ENCODE results near the gene GLIS1. TPM values are rescaled to one million over a fixed set of nuclear protein-coding genes. Genes with fewer than 3 reads are reported as not detected.
A peak's percentile ranks its signal among the peaks of the same experiment; 100 is the strongest.

GLIS1 gene
- total and polyA plus RNA-seq, 2 of the 8 experiments (the other 6 are each of a cell fraction or from before 2014, with no cell fraction given) = 0.15 to 0.22 TPM

- 88% methylated on average over 22 of the region's 22 CpGs; no CpG with 5 or more reads in 1 of the 2 experiments for WGBS, 2 experiments (ENCODE audit: extremely low coverage in 1 of 2, insufficient coverage in 1 of 2, insufficient read length in 1 of 2, insufficient replicate concordance in 2 of 2, low coverage in 1 of 2, low lambda C conversion rate in 2 of 2, missing lambda C conversion rate in 1 of 2)
- no peak overlapping the region for H2BK5ac ChIP-seq (ENCODE audit: low read depth, low read length)
- H2BK20ac ChIP-seq (ENCODE audit: low read length) = no peak overlapping the region
- H3K14ac ChIP-seq (ENCODE audit: insufficient read length) = no peak overlapping the region
- H2AFZ ChIP-seq (ENCODE audit: low read length) = no peak overlapping the region
- no peak overlapping the region for H3K27ac ChIP-seq (ENCODE audit: low read depth, low read length)
- H3K79me2 ChIP-seq (ENCODE audit: control insufficient read depth in 1 of 2, insufficient read depth in 2 of 2, low read length in 2 of 2) = no peaks in the 10 kb centered on the region
- H3K23me2 ChIP-seq (ENCODE audit: low read depth, low read length) = no peaks in the 10 kb centered on the region
- H3K4me1 ChIP-seq (replicated peaks in 1 of 4; ENCODE audit: control insufficient read depth in 3 of 4, insufficient read depth in 4 of 4, low read length in 3 of 4) = no peaks in the 10 kb centered on the region
- no peaks in the 10 kb centered on the region for H3K36me3 ChIP-seq (ENCODE audit: control insufficient read depth in 2 of 4, insufficient read depth in 4 of 4, low read length in 3 of 4)
- H3K23ac ChIP-seq (ENCODE audit: insufficient read length) = no peak overlapping the region
- H4K91ac ChIP-seq (replicated peaks; ENCODE audit: insufficient read length, low read length) = no peak overlapping the region
- H2BK120ac ChIP-seq (replicated peaks; ENCODE audit: low read depth, low read length) = no peak overlapping the region
- ChIA-PET CTCF (ENCODE audit: partially characterized antibody) (interaction anchor here (0.7 to 1.6 kb wide), 12 partner anchors 12 to 185 kb away, joined by 3 to 7 read pairs (median 4); no protein-coding TSS in a partner anchor), POLR2A (ENCODE audit: partially characterized antibody) (interaction anchor here (1.4 kb wide), 1 partner anchor 14 kb away, joined by 4 read pairs; no protein-coding TSS in a partner anchor)
- H4K5ac ChIP-seq (ENCODE audit: insufficient read length, low read depth, low read length) = no peak overlapping the region
- no peak overlapping the region for H3K9ac ChIP-seq (replicated peaks in 1 of 4; ENCODE audit: extremely low read depth in 1 of 4, low read depth in 3 of 4, low read length in 3 of 4)
- TF ChIP-seq SIRT6 (IDR thresholded peaks at IDR 0.05; ENCODE audit: low read length) = no peak
- no peak for TF ChIP-seq FOSL1 (IDR thresholded peaks at IDR 0.05; ENCODE audit: insufficient read depth, low read depth, low read length)
- TF ChIP-seq GTF2F1 (IDR thresholded peaks at IDR 0.05; ENCODE audit: borderline replicate concordance, low read depth, low read length) = no peak
- no peak for TF ChIP-seq TEAD4 (IDR thresholded peaks at IDR 0.05; ENCODE audit: low read depth, low read length)
- H3K4ac ChIP-seq (replicated peaks; ENCODE audit: insufficient read length, low read depth, low read length) = no peak overlapping the region
- no peaks in the 10 kb centered on the region for H3K9me3 ChIP-seq (ENCODE audit: insufficient read depth in 2 of 2, low read depth in 1 of 2, low read length in 1 of 2)
- H3K18ac ChIP-seq (ENCODE audit: extremely low read depth, low read length) = no peak overlapping the region
- no peak overlapping the region for H2BK15ac ChIP-seq (ENCODE audit: low read length)
- no peak overlapping the region for H3K56ac ChIP-seq (replicated peaks; ENCODE audit: insufficient read length, low read depth, low read length)
- no peak overlapping the region for H2BK12ac ChIP-seq (ENCODE audit: low read depth, low read length)
- H3K27me3 ChIP-seq (replicated peaks in 1 of 4; ENCODE audit: control insufficient read depth in 3 of 4, extremely low read depth in 1 of 4, insufficient read depth in 3 of 4, low read length in 3 of 4) = no peaks in the 10 kb centered on the region
- no peaks in the 10 kb centered on the region for H4K20me1 ChIP-seq (replicated peaks in 1 of 2; ENCODE audit: control insufficient read depth in 1 of 2, insufficient read depth in 2 of 2, low read length in 2 of 2)
- no peak overlapping the region for H3K4me3 ChIP-seq (ENCODE audit: extremely low read depth in 1 of 4, insufficient read depth in 2 of 4, low read depth in 3 of 4, low read length in 4 of 4)
- FAIRE-seq (no peak), DNase-seq (ENCODE audit: low read depth in 1 of 2, low spot score in 2 of 2) (no peak)
- no peak overlapping the region for H3K4me2 ChIP-seq (ENCODE audit: insufficient read depth in 1 of 2, low read depth in 2 of 2, low read length in 2 of 2)
- H3K79me1 ChIP-seq (ENCODE audit: low read depth, low read length) = no peaks in the 10 kb centered on the region
- H2AK5ac ChIP-seq (ENCODE audit: low read depth, low read length) = no peak overlapping the region
- H4K8ac ChIP-seq (ENCODE audit: extremely low read depth, insufficient read depth, low read length) = peak overlapping the region; percentile 21; the same call in 1 of the 2 replicates
Measured at GRCh38 chr1:53620061-53620855, 118.7 kb downstream of the GLIS1 start.

Data from H1 (cell line).